IPS-NIHi7 (cell line): ENCODE results near the gene FOXL2NB.
"Not testable (repeated sequence)": the region's sequence is repeated elsewhere in the genome, so short reads cannot be mapped to it uniquely, and the experiment has no call there.

Experiments used
- DNase-seq: peaks from one replicate; pipeline ENCODE4 v3.0.0; 2012; ENCODE audit warnings: mixed read lengths; ENCODE audit errors: extremely low spot score

Gene FOXL2NB

GRCh38 chr3:138946663-138947494, at the start of gene FOXL2NB, which contains the start of gene FOXL2:
TSS of gene FOXL2NB (plus strand) at chr3:138947217. CDS start at chr3:138947365, 148 bp downstream.
TSS of gene FOXL2 (minus strand) at chr3:138947137. CDS start at chr3:138946722, 415 bp downstream.
- DNase-seq, result peak; percentile 42

- no peak for DNase-seq
Observed at GRCh38 chr3:138898301-138898700, 48.7 kb upstream of the FOXL2NB start.

GRCh38 chr3:138898708-138899107, 48.3 kb upstream of the FOXL2NB start:
- DNase-seq, result no peak

GRCh38 chr3:138899351-138899991, 47.5 kb upstream of the FOXL2NB start:
- no peak for DNase-seq

DNA sequence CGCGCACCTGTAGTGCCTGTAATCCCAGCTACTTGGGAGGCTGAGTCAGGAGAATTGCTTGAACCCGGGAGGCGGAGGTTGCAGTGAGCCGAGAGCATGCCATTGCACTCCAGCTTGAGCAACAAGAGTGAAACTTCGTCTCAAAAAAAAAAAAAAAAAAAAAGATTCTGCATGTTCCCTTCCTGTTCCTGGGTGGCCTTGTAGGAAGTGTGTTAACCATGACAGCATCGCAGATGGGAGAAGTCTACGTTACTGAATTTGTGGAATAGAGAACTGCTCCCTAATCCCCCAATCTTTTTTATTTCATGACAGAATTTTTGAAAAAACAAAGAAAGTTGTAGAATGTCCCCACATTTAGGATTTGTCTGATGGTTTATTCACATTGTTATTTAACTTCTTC, 45.5 kb upstream of the FOXL2NB start:
- no peak for DNase-seq

DNA sequence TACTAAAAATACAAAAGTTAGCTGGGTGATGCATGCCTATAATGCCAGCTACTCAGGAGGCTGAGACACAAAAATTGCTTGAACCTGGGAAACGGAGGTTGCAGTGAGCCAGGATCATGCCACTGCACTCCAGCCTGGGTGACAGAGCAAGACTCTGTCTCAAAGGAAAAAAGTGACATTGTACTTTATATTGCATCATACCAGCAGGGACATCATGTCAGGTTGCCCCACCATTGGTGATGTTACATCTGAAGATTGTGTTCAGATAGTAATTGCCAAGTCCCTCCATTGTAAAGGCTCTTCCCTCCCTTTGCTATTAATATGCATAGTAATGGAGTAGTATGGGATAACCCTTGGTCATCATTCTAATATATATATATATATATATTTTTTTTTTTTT, 44.8 kb upstream of the FOXL2NB start:
- no peak for DNase-seq

GRCh38 chr3:138907539-138907938, 39.5 kb upstream of the FOXL2NB start:
- no peak for DNase-seq

GRCh38 chr3:138908846-138909245, 38.2 kb upstream of the FOXL2NB start:
- no peak for DNase-seq

DNA sequence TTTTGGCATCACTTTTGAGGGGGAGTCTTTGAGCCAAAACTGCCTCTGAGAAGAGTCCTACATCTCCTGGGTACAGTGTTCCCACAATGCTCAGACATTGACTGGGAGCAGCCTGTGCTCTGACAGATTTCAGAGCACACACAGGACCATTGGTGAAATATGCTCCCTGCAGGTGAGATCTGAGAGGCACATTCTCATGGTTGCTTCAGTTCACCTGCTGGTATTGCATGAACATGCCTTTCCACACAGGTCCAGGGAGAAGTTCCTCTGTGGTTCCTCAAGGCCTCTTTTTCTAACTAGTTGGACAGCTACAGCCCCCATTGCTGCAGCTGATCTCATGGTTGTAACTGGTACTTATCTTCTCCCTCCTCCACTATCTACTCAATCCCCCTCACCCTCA, 37.1 kb upstream of the FOXL2NB start:
- no peak for DNase-seq

- no peak for DNase-seq
Observed at GRCh38 chr3:138911621-138912020, 35.4 kb upstream of the FOXL2NB start.

DNA sequence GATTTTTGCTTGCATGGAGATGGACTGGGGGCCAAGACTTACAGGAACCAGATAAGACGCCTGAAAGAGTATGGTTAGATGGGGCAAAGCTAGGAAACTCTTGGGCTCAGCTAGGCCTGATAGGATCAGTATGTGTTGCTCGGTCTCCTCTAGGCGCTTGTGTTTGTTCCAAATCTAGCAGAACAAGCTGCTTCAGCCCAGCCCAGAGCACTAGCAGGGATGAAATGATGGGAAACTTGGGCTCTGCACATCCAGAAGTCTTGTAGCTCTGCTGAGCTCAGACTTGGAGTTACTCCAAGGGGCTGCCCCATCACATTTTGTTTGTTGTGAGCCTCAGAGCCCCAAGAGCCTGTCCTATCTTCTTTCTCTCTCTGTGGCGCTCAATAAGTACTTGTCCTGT, 34.8 kb upstream of the FOXL2NB start:
- no peak for DNase-seq

DNA sequence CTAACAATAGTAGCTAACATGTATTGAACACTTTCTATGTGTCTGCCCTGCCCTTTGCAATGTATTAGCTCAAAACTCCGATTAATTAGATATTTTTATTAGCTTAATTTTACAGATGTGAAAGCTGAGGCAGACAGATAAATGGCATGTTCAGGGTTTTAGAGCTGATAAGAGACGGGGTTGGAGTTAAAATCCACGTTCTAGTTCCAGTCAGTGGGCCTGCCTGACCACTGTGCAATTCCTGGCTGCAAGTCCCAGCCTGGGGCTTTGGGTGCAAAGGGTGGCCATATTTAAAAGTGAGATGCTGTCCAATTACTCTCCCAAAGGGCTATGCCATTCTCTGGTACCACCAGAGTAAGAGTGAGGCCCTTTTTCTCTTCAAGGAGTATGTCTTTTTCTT, 33.3 kb upstream of the FOXL2NB start:
- DNase-seq, result no peak

DNA sequence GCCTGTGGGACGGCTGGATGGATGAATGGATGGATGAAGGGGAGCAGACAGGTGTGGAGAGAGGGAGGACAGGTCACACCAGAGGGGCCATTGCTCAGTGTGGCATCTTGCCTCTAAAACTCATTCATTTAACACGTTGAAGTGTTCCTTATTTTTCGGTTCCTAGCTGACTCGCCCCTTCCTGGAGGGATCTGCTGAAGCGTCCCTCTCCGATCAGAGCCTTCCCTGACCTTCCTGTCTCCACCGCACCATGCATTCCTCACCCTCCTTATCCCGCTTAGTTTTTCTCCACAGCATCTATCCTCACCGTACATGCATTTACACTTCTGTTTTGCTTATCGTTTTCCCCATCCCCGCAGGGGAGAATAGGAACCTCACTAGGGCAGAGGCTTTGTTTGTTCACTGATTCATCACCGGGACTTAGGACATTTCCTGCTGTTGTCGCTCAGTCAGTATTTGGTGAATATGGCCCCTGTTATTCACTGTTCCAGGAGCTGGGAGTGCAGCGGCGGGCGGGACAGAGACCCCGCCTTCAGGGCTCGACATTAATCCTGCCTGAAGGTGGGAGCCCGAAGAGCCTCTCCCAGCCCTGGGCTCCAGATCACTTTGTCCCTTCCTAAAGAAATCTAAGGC, 32.0 kb upstream of the FOXL2NB start:
- peak; percentile 46 for DNase-seq

- peak; percentile 92 for DNase-seq
Observed at GRCh38 chr3:138915503-138916498, 31.2 kb upstream of the FOXL2NB start.

- no peak for DNase-seq
Observed at GRCh38 chr3:138916824-138917223, 30.2 kb upstream of the FOXL2NB start.

GRCh38 chr3:138919325-138919724, 27.7 kb upstream of the FOXL2NB start:
- no peak for DNase-seq

DNA sequence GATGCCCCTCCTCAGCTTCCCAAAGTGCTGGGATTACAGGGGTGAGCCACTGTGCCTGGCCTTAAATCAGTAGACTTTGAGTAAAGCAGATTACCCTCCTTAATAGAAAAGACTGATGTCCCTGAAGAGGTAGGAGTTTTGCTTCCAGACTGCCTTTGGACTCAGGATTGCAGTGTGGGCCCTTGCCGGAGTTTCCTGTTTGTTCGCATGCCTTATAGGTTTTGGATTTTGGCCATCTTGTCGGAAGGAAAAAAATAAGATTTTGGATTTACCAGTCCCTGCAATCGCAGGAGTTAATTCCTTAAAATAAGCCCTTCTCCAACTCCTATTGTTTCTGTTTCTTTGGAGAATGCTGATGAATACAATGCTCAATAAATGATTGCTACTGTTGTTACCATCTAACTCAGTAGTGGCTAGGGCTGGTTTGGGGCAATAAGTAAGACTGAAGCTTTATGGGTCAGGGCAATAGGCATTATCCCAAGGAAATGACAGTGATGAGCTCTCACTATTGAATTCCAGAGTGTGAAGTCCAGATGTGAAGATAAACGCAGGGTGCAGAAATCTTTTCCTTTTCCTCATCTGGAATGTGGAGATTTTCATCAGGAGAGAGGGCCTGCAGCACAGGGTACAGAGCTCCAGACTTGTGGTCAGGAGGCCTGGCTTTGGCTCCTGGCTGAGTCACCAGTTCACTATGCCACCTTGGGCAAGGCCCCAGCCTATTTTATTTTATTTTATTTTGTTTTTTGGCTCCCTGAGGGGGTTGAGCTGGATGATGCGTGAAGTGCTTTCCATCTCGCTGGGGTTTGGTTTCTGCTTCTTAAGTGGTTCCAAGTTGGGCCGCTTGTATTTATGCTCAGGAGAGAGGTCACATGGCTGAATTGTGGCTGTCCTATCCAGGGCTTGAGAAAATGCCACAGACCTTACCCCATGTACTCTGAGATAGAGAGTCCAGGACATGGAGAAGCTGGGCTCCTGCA, 25.4 kb upstream of the FOXL2NB start:
- no peak for DNase-seq

GRCh38 chr3:138922400-138922799, 24.6 kb upstream of the FOXL2NB start:
- not testable (repeated sequence) for DNase-seq

- peak; percentile 80 for DNase-seq
Observed at GRCh38 chr3:138923531-138923994, 23.5 kb upstream of the FOXL2NB start.
